Sciatic nerve (tissue), 2 donors: ENCODE data around the gene TMEM121. TPM values are rescaled to one million over a fixed set of nuclear protein-coding genes. Genes with fewer than 3 reads are reported as not detected.

ENCODE experiments used
- ATAC-seq: fragments of 200-7000 bp; cut with Tn5 transposase; one replicate; pipeline ENCODE4 v1.9.1; 2020; ENCODE audit warnings: mild to moderate bottlenecking, moderate library complexity
- DNase-seq: peaks from one replicate; pipeline ENCODE4 v3.0.0-alpha.2; 2020; ENCODE audit warnings: low spot score
- intact Hi-C: fragments of 100-400 bp; cut with DNase I; formaldehyde crosslinking; loops from one replicate; pipeline ENCODE4 v1.14.2; 2022
- total RNA-seq: library from RNA; stranded (reverse); fragmentation: NEBNext Ultra II Directional; extraction: Animal tissue kit (Norgen Biotek cat#: 25700); gene quantifications from one replicate; pipeline ENCODE4 v1.2.1, GENCODE V29; 2021
- donor health status: DM: no; HTN: no; CAD: no.
- donor health status: DM: no; HTN: no; CAD: no.

TMEM121 gene
- total RNA-seq, 1 donor from 2014 or later, result 8.7 TPM

GRCh38 chr14:105495101-105495989 lies 31.0 kb upstream of the TMEM121 start:
- peak; percentile 57 for DNase-seq
- ATAC-seq, result no peak
- intact Hi-C loops, result no loop called here

- DNase-seq, result peak; percentile 55
- intact Hi-C loops, result no loop called here
- ATAC-seq, result no peak
These were observed 30.2 kb upstream of the TMEM121 start for GRCh38 chr14:105495990-105496830.

- intact Hi-C loops, result no loop called here
- ATAC-seq (no peak), DNase-seq (peak; percentile 48)
These were observed 29.4 kb upstream of the TMEM121 start for GRCh38 chr14:105496831-105497591.

- intact Hi-C loops, result no loop called here
- DNase-seq (no peak), ATAC-seq (no peak)
These were observed 28.5 kb upstream of the TMEM121 start for GRCh38 chr14:105497671-105498429.

GRCh38 chr14:105498430-105499255 lies 27.7 kb upstream of the TMEM121 start:
- DNase-seq (peak; percentile 69), ATAC-seq (peak; percentile 35)
- intact Hi-C loops, result no loop called here

- intact Hi-C loops, result no loop called here
- peak; percentile 72 for ATAC-seq
- DNase-seq, result peak; percentile 81
These were observed 26.9 kb upstream of the TMEM121 start for GRCh38 chr14:105499256-105500035.

- ATAC-seq (no peak), DNase-seq (no peak)
- intact Hi-C loops, result no loop called here
These were observed 26.2 kb upstream of the TMEM121 start for GRCh38 chr14:105500036-105500725.

GRCh38 chr14:105500726-105501101 lies 25.7 kb upstream of the TMEM121 start:
- no peak for ATAC-seq
- intact Hi-C loops, result no loop called here
- no peak for DNase-seq

- intact Hi-C loops, result no loop called here
- no peak for ATAC-seq
- DNase-seq, result no peak
These were observed 24.7 kb upstream of the TMEM121 start for GRCh38 chr14:105501504-105502291.

- DNase-seq, result no peak
- intact Hi-C loops, result no loop called here
- ATAC-seq, result no peak
These were observed 23.7 kb upstream of the TMEM121 start for GRCh38 chr14:105502446-105503295.

GRCh38 chr14:105503296-105503640 lies 23.1 kb upstream of the TMEM121 start:
- ATAC-seq, result no peak
- intact Hi-C loops, result no loop called here
- DNase-seq, result no peak

- intact Hi-C loops, result no loop called here
- DNase-seq, result no peak
- no peak for ATAC-seq
These were observed 22.3 kb upstream of the TMEM121 start for GRCh38 chr14:105503935-105504692.

- DNase-seq (no peak), ATAC-seq (no peak)
- intact Hi-C loops, result no loop called here
These were observed 21.3 kb upstream of the TMEM121 start for GRCh38 chr14:105505101-105505500.

- DNase-seq (no peak), ATAC-seq (no peak)
- intact Hi-C loops, result no loop called here
These were observed 19.1 kb upstream of the TMEM121 start for GRCh38 chr14:105507247-105507646.
